Activated T-cell treated with anti-CD3 and anti-CD28 coated beads, Interleukin-2, amount 50 U/mL, for 72 hours (primary cell): ENCODE measurements around the gene SENP1. TPM values are rescaled to one million over a fixed set of nuclear protein-coding genes. Genes with fewer than 3 reads are reported as not detected.

ENCODE experiments used
- ATAC-seq, 2 donors: fragments of 150-1000 bp; cut with Tn5 transposase; replicated peaks in 1 of 2; 2 replicates each; pipeline ENCODE4 v1.10.0; 2021; ENCODE audit warnings: moderate library complexity in 2 of 2, mild to moderate bottlenecking in 1 of 2
- DNase-seq, 2 donors: peaks; one replicate each; pipeline ENCODE4 v3.0.0; 2021 to 2022; ENCODE audit warnings: mixed read lengths in 1 of 2
- H3K27ac Mint-ChIP-seq: one replicate; pipeline ENCODE4 v1.8.0; 2022; ENCODE audit warnings: mild to moderate bottlenecking, moderate library complexity, mixed read lengths
- H3K27me3 Mint-ChIP-seq: one replicate; pipeline ENCODE4 v1.8.0; 2022; ENCODE audit warnings: low read depth, mixed read lengths
- H3K36me3 Mint-ChIP-seq, 2 donors: one replicate each; pipeline ENCODE4 v1.8.0; 2022; ENCODE audit warnings: mixed read lengths in 2 of 2, mild to moderate bottlenecking in 1 of 2; ENCODE audit not compliant: insufficient read depth in 2 of 2
- H3K4me1 Mint-ChIP-seq: one replicate; pipeline ENCODE4 v1.8.0; 2022; ENCODE audit warnings: low read depth, mixed read lengths
- H3K4me3 Mint-ChIP-seq, 2 donors: one replicate each; pipeline ENCODE4 v1.8.0; 2022; ENCODE audit warnings: mild to moderate bottlenecking in 2 of 2, mixed read lengths in 2 of 2, moderate library complexity in 2 of 2
- H3K9me3 Mint-ChIP-seq, 2 donors: one replicate each; pipeline ENCODE4 v1.8.0; 2022; ENCODE audit warnings: mixed read lengths in 2 of 2
- total RNA-seq, 2 donors: library from RNA; stranded (reverse); gene quantifications; one replicate each; pipeline ENCODE4 v1.2.3, GENCODE V29; 2022

Gene SENP1
- total RNA-seq, 2 donors from 2014 or later: 58.4 to 68.7 TPM

DNA sequence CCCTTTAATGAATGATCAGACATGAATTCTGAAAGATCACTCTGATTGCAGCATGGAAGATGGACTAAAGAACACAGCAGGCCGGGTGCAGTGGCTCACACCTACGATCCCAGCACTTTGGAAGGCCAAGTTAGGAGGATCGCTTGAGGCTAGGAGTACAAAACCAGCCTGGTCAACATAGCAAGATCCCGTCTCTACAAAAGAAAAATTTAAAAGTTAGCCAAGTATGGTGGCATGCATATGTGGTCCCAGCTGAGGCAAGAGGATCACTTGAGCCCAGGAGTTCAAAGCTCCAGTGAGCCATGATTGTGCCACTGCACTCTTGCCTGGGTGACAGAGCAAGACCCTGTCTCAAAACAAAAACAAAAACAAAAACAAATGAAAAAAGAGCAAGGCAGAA, 35.1 kb downstream of the SENP1 start:
- H3K36me3 Mint-ChIP-seq: peaks cover 7 to 33% of the 10 kb centered on the region in 2 donors

DNA sequence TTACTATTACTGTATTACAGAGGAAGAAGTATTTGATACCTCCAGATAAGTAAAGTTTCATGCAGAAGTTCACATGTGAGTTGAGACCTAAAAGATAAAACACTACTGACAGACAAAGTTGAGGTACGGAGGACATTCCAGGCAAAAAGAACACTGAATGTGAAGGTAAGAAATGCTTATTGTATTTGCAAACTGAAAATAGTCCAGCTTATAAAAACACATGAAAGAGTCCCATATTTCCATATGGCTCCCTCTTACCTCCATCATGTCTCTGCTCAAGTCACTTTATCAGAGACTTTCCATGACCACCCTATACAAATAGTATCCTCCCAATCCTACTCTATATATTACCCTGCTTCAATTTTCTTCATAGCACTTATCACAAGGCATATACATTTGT, 35.8 kb downstream of the SENP1 start:
- ATAC-seq (no peak), DNase-seq (no peak)
- Mint-ChIP-seq H3K27ac (no peak overlapping the region), H3K36me3 (peaks cover 7 to 35% of the 10 kb centered on the region in 2 donors), H3K4me3 (no peak overlapping the region), H3K4me1 (peaks cover 16% of the 10 kb centered on the region), H3K27me3 (no peaks in the 10 kb centered on the region), H3K9me3 (no peaks in the 10 kb centered on the region)

More for the DNA sequence above, 35.1 kb downstream of the SENP1 start:
- Mint-ChIP-seq H3K27me3 (no peaks in the 10 kb centered on the region), H3K4me1 (peaks cover 16% of the 10 kb centered on the region), H3K9me3 (no peaks in the 10 kb centered on the region), H3K4me3 (no peak overlapping the region), H3K27ac (peak overlapping the region; percentile 29)
- DNase-seq: no peak
- ATAC-seq: no peak

DNA sequence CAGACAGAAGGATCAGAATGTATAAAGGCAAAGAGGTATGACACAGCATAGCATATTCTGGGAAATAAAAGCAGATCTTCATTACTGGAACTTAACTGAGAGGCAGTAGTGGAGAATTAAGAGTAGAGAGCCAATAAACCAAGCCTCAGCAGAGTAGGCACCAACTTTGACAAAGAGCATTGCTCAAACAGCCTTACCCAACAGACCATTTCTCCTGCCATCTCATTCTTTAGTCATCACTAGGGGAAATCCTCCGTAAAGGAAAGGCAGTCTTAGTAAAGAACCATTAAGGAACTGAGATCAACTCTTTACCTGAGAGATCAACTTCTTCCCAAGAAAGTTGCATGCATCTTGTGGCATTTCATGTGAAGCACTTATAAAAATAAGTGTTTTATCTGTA, 36.6 kb downstream of the SENP1 start:
- peaks cover 6 to 41% of the 10 kb centered on the region in 2 donors for H3K36me3 Mint-ChIP-seq
- DNase-seq (no peak), ATAC-seq (peak in 1 of 2 donors; percentile 39)
- peaks cover 16% of the 10 kb centered on the region for H3K4me1 Mint-ChIP-seq
- no peaks in the 10 kb centered on the region for H3K27me3 Mint-ChIP-seq
- no peaks in the 10 kb centered on the region for H3K9me3 Mint-ChIP-seq
- H3K4me3 Mint-ChIP-seq: no peak overlapping the region
- H3K27ac Mint-ChIP-seq: no peak overlapping the region

DNA sequence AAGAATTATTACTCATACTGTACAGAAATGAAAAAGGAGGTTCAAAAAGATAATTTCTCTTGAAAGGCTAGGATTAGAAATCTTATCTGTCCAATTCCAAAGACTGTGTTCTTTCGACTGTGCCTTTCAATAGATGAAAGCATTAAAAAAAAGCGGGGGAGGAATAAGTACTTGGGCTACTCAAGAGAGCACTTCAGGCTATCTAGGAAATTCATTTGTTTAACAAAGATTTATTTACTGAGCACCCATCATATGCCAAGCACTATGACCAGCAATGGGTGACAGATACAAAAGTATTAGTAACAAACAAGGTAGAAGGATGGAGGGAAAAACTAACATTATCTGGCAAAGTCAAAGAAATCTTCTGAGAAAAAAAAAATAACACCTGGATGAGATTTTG, 37.4 kb downstream of the SENP1 start:
- ATAC-seq (no peak), DNase-seq (no peak)
- Mint-ChIP-seq H3K27ac (peak overlapping the region; percentile 60), H3K4me1 (peaks cover 16% of the 10 kb centered on the region), H3K9me3 (no peaks in the 10 kb centered on the region), H3K27me3 (no peaks in the 10 kb centered on the region), H3K4me3 (no peak overlapping the region), H3K36me3 (peaks cover 9 to 44% of the 10 kb centered on the region in 2 donors)

DNA sequence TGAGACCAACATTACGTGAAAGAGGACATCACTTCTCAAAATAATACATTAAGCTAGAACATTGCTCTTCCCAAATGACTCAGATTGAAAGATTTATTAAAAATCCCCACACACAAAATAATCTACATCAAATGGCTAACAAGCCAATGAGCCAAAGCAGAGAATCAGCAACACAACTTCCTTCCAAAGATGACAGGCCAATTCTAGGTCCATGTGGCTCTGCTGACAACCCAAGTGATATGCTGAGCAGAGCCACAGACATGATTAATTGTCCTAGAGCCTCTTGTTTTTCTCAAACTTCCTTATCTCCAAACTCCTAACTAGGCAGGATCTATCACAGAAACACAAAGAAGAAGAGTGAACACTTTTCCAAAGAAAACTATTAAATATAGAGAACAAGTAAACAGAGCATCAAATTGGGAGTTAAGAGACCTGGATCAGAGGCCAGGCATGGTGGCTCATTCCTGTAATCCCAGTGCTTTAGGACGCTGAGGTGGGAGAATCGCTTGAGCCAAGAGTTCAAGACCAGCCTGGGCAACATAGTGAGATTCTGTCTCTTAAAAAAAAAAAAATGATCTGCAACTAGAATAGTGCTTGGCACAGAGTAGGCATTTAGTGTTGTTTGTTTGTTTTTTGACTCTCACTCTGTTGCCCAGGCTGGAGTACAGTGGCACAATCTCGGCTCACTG, 38.5 kb downstream of the SENP1 start:
- peaks cover 9 to 44% of the 10 kb centered on the region in 2 donors for H3K36me3 Mint-ChIP-seq
- no peak for ATAC-seq
- H3K9me3 Mint-ChIP-seq: no peaks in the 10 kb centered on the region
- no peak for DNase-seq
- no peak overlapping the region for H3K4me3 Mint-ChIP-seq
- peak overlapping the region; percentile 81 for H3K27ac Mint-ChIP-seq
- no peaks in the 10 kb centered on the region for H3K27me3 Mint-ChIP-seq
- peaks cover 16% of the 10 kb centered on the region for H3K4me1 Mint-ChIP-seq

DNA sequence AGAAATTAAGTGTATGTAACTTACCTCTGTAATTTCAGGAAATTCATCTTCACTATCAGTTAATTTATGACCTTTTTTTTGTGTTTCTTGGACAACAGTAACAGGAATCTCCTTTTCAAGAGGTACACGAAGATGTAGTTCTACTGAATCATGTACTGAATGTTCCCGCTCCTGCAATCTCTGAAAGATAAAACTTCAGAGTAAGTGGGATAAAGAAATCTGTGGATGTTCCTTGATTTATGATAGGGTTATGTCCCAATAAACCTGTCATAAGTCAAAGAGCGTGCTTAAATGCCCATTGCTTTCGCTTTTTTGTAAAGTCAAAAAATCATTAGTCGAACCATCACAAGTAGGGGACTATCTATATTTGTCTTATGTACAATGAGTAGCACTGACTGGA, 40.8 kb downstream of the SENP1 start:
- Mint-ChIP-seq H3K4me1 (peaks cover 16% of the 10 kb centered on the region), H3K36me3 (peaks cover 11 to 48% of the 10 kb centered on the region in 2 donors), H3K27me3 (no peaks in the 10 kb centered on the region), H3K9me3 (no peaks in the 10 kb centered on the region), H3K27ac (no peak overlapping the region), H3K4me3 (no peak overlapping the region)
- DNase-seq (no peak), ATAC-seq (no peak)

DNA sequence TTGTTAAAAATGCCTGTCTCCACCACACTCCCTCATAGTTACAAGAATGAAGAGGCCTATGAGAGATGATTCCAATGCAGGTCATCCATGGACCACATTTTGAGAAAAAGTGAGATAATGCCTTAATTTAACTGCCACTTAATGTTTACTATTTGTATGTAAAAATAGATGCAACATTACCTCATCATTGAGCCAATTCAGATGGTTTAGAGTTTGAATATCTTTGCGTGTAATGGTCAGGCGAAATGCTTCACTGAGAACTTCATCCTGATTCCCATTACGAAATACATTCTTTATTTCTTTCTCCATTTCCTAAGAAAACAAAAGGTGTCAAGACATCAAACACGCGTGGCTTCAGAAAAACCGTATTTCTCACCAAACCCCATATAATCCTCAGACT, 42.3 kb downstream of the SENP1 start:
- DNase-seq (no peak), ATAC-seq (no peak)
- Mint-ChIP-seq H3K9me3 (peaks cover 3 to 9% of the 10 kb centered on the region in 2 donors), H3K36me3 (peaks cover 24 to 58% of the 10 kb centered on the region in 2 donors), H3K4me3 (no peak overlapping the region), H3K4me1 (peaks cover 9% of the 10 kb centered on the region), H3K27ac (no peak overlapping the region), H3K27me3 (no peaks in the 10 kb centered on the region)

DNA sequence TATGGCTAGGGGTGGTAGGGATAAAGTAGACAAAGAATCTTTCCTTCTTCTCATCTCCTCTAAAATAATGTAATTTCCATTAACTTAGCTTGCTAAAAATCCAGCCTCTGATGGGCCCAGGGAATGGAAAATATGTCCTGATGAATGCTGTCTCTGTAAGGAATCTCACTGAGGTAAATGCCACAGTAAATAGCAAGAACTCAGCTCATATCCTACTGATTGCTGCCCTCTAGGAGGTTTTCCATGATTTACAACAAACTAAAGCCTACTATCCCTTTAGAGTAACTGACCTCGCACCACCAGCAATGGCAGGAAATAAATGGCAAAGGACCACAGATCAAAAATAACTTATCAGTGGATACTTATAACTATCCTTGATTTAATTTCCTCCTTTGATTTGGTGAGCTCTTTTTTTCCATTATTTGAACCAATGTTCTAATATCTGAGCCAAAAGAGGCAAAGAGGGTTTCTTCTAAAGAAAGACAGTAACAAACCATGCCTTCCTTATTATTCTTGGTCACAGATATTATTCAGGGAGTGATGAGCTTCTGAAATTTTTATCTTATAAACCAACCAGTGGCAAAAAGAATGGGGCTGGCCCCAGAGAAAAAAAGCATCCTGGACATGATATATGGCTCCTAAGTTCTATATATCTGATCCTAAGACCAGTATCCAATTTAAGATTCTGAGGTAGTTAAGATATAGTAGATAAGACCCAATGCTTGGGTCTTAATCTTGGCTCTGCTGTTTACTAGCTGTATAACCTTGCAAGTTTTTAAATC, 43.8 kb downstream of the SENP1 start:
- Mint-ChIP-seq H3K27me3 (no peaks in the 10 kb centered on the region), H3K4me1 (peaks cover 4% of the 10 kb centered on the region), H3K4me3 (no peak overlapping the region), H3K27ac (no peak overlapping the region), H3K9me3 (peaks cover 3 to 11% of the 10 kb centered on the region in 2 donors), H3K36me3 (peaks cover 22 to 56% of the 10 kb centered on the region in 2 donors)
- ATAC-seq (no peak), DNase-seq (no peak)

DNA sequence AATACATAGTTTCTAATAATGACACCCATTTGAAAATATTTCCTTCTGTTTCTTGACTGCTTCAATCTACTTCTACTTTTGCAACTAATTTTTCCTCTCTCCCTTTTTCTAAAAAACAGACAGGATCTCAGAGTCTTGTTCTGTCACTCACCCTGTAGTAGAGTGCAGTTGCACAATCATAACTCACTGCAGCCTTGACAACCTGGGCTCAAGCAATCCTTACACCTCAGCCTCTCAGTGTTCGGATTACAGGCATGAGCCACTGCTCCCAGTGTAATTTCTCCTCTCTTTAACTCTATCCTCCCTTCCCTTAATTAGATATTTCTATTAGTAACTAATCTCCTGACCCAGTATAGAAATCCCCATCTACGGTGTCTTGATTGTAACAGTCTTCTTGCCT, 45.4 kb downstream of the SENP1 start:
- ATAC-seq (no peak), DNase-seq (no peak)
- Mint-ChIP-seq H3K4me3 (no peak overlapping the region), H3K27me3 (no peaks in the 10 kb centered on the region), H3K36me3 (peaks cover 22 to 49% of the 10 kb centered on the region in 2 donors), H3K4me1 (no peaks in the 10 kb centered on the region), H3K9me3 (peaks cover 3 to 11% of the 10 kb centered on the region in 2 donors), H3K27ac (peak overlapping the region; percentile 50)

DNA sequence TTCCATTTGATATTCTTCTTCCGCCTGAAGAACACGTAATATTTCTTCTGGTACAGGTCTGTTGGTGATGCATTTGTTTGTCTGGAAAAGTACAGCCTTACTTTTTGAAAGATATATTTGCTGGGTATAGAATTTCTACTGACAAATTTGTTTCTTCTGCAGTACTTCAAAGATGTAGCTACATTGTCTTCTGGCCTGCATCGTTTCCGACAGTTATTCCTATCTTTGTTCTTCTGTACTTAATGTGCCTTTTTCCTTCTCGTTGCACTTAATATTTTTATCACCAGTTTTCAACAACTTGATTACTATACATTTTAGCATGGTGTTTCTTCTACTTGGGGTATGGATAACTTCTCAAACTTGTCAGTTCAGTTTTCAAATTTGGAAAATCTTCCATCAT, 47.1 kb downstream of the SENP1 start:
- Mint-ChIP-seq H3K27ac (no peak overlapping the region), H3K36me3 (peaks cover 22 to 34% of the 10 kb centered on the region in 2 donors)

DNA sequence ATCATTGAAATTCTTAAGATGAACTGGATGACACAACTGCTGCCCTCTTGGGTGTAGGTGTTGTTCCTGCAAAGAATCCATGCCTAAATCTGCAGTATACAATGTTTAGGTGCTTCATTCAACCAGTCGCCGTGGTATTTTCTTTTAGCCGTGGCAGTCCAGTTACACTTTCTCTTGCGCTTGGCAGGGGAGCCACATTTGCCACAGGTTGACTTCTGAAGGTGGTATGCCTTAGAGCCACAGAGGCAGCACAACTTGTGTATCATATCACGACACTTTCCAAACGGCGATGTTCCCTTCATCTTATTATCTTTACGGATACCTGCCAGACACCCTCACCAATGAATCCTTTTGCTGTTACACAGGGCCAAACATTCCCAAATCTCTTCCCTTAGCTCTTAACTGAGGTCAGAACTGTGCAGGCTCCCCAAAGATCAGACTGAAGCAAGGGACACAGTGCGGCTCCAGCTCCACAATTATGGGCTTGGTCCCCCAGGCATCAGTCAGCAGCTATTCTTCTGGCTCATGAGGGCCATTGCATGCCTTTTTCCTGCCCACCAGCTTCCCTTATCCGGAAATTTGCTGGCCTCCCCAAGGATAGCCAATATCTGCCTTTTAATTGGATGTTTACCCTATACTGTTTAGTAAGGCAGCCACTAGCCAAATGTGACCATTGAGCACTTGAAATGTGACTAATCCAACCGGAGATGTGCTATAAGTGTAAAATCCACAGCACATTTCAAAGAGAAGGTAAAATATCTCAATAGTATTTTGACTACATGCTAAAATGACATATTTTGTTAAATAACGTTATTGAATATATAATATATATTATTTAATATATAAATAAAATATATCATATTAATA, 50.7 kb downstream of the SENP1 start:
- DNase-seq: no peak
- peak; percentile 30 to 79 for ATAC-seq
- Mint-ChIP-seq H3K9me3 (peaks cover 3 to 11% of the 10 kb centered on the region in 2 donors), H3K27me3 (no peaks in the 10 kb centered on the region), H3K27ac (no peak overlapping the region), H3K4me3 (no peak overlapping the region), H3K36me3 (peaks cover 15 to 19% of the 10 kb centered on the region in 2 donors), H3K4me1 (no peaks in the 10 kb centered on the region)

More for the DNA sequence above, 47.1 kb downstream of the SENP1 start:
- ATAC-seq (no peak), DNase-seq (no peak)
- Mint-ChIP-seq H3K4me3 (no peak overlapping the region), H3K27me3 (no peaks in the 10 kb centered on the region), H3K4me1 (no peaks in the 10 kb centered on the region), H3K9me3 (peaks cover 3 to 11% of the 10 kb centered on the region in 2 donors)

DNA sequence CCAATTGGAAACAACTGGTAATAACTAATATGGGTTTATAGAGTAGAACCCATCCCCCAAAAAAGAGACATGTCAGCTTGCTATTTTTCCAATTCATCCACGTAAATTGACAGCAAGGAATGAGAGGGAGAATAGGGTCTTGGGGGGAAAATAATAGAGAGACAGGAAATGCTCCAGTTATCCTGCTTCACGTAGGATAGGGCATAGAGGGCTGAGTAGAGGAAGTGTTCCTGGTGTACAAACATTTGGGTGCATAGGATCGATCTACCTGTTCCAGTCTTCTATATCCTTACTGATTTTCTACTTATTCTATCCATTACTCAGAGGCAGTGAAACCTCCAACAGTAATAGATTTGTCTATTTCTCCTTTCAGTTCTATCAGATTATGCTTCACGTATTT, 52.0 kb downstream of the SENP1 start:
- H3K27ac Mint-ChIP-seq: no peak overlapping the region
- no peaks in the 10 kb centered on the region for H3K27me3 Mint-ChIP-seq
- ATAC-seq: no peak
- peaks cover 5 to 7% of the 10 kb centered on the region in 2 donors for H3K36me3 Mint-ChIP-seq
- H3K4me1 Mint-ChIP-seq: no peaks in the 10 kb centered on the region
- peaks cover under 1 to 6% of the 10 kb centered on the region in 2 donors for H3K9me3 Mint-ChIP-seq
- no peak overlapping the region for H3K4me3 Mint-ChIP-seq
- no peak for DNase-seq

DNA sequence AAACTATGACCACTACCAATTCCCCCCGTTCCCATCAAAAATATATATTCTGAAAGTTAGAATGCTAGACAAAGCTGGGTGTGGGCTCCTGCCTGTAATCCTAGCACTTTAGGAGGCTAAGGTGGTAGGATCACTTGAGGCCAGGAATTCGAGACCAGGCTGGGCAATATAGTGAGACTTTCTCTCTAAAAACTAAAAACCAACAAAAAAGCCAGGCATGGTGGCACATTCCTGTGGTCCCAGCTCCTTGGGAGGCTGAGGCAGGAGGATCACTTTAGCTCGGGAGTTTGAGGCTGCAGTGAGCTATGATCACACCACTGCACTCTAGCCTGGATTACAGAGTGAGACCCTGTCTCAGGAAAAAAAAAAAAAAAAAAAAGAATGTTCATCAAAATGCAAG, 52.8 kb downstream of the SENP1 start:
- DNase-seq (no peak), ATAC-seq (no peak)
- Mint-ChIP-seq H3K27me3 (no peaks in the 10 kb centered on the region), H3K4me1 (no peaks in the 10 kb centered on the region), H3K27ac (no peak overlapping the region), H3K9me3 (no peaks in the 10 kb centered on the region), H3K36me3 (peaks cover 0 to 1% of the 10 kb centered on the region in 2 donors), H3K4me3 (no peak overlapping the region)
